GM21723 (cell line): ENCODE measurements around the gene CAMKK1.
"Not testable (repeated sequence)": the region's sequence is repeated elsewhere in the genome, so short reads cannot be mapped to it uniquely, and the experiment has no call there.

Experiments used
- ATAC-seq: cut with Tn5 transposase; IDR thresholded peaks from one replicate; pipeline ENCODE4 v1.9.1; 2021; ENCODE audit warnings: mild to moderate bottlenecking, moderate library complexity; ENCODE audit not compliant: unreplicated experiment

CAMKK1 gene

GRCh38 chr17:3880983-3881382, 11.9 kb downstream of the CAMKK1 start:
- no peak for ATAC-seq

- ATAC-seq, result no peak
Measured at GRCh38 chr17:3879591-3880417, 13.0 kb downstream of the CAMKK1 start.

- no peak for ATAC-seq
Measured at GRCh38 chr17:3879186-3879585, 13.7 kb downstream of the CAMKK1 start.

GRCh38 chr17:3877220-3877619, 15.6 kb downstream of the CAMKK1 start:
- ATAC-seq, result no peak

- no peak for ATAC-seq
Measured at GRCh38 chr17:3875317-3875716, 17.5 kb downstream of the CAMKK1 start.

GRCh38 chr17:3873862-3874261, 19.0 kb downstream of the CAMKK1 start:
- no peak for ATAC-seq

GRCh38 chr17:3870871-3871306, 22.0 kb downstream of the CAMKK1 start:
- ATAC-seq, result no peak

- no peak for ATAC-seq
Measured at GRCh38 chr17:3867606-3868005, 25.2 kb downstream of the CAMKK1 start.

GRCh38 chr17:3867106-3867505, 25.7 kb downstream of the CAMKK1 start:
- ATAC-seq, result no peak

GRCh38 chr17:3866276-3866675, 26.6 kb downstream of the CAMKK1 start:
- no peak for ATAC-seq

- no peak for ATAC-seq
Measured at GRCh38 chr17:3865176-3865575, 27.7 kb downstream of the CAMKK1 start.

- ATAC-seq, result no peak
Measured at GRCh38 chr17:3864534-3864933, 28.3 kb downstream of the CAMKK1 start.

GRCh38 chr17:3861761-3862681, 30.8 kb downstream of the CAMKK1 start:
- ATAC-seq, result no peak

GRCh38 chr17:3860939-3861700, 31.7 kb downstream of the CAMKK1 start:
- no peak for ATAC-seq

GRCh38 chr17:3859940-3860339, 32.9 kb downstream of the CAMKK1 start:
- no peak for ATAC-seq

- ATAC-seq, result no peak
Measured at GRCh38 chr17:3857261-3858105, 35.4 kb downstream of the CAMKK1 start.

- not testable (repeated sequence) for ATAC-seq
Measured at GRCh38 chr17:3854204-3854603, 38.6 kb downstream of the CAMKK1 start.

- no peak for ATAC-seq
Measured at GRCh38 chr17:3852561-3852960, 40.3 kb downstream of the CAMKK1 start.

- no peak for ATAC-seq
Measured at GRCh38 chr17:3851461-3852100, 41.3 kb downstream of the CAMKK1 start.
